Measurements from ENCODE around the gene ZNF234.

GRCh38 chr19:44190020-44190419 lies 48.7 kb downstream of the ZNF234 start:
- no peak for TF ChIP-seq POLR2A (IDR thresholded peaks at IDR 0.05)
- no peak for TF ChIP-seq EP300 (IDR thresholded peaks at IDR 0.05)
- no peak for TF ChIP-seq CTCF (IDR thresholded peaks at IDR 0.05)
- TF ChIP-seq POLR2AphosphoS5 (IDR thresholded peaks at IDR 0.05), result no peak
